SK-N-SH treated with all-trans-retinoic acid at 6 μM for 48 hours (cell line): Measurements from ENCODE around the gene TMC4.

Experiments
- ATAC-seq: fragments of 200-7000 bp; cut with Tn5 transposase; 3 replicates; pipeline ENCODE4 v1.9.1; 2020; ENCODE audit warnings: mild to moderate bottlenecking, moderate library complexity
- BACH2 ChIP-seq: fragments of 250-450 bp; sonication (Bioruptor Pico); IDR thresholded peaks from 2 replicates; pipeline ENCODE4 v1.9.0; 2021; ENCODE audit warnings: mild to moderate bottlenecking, borderline replicate concordance
- CSDC2 ChIP-seq: fragments of 250-450 bp; sonication (Bioruptor Pico); IDR thresholded peaks from 2 replicates; pipeline ENCODE4 v1.5.0; 2020; ENCODE audit warnings: mild to moderate bottlenecking, moderate library complexity
- ESRRG ChIP-seq: fragments of 250-450 bp; sonication (Bioruptor Pico); IDR thresholded peaks from 2 replicates; pipeline ENCODE4 v1.6.1; 2021; ENCODE audit warnings: mild to moderate bottlenecking
- GLIS3 ChIP-seq: fragments of 250-450 bp; sonication (Bioruptor Pico); IDR thresholded peaks from 2 replicates; pipeline ENCODE4 v1.5.0; 2020; ENCODE audit warnings: mild to moderate bottlenecking, moderate library complexity
- ISL1 ChIP-seq: fragments of 250-450 bp; sonication (Bioruptor Pico); IDR thresholded peaks from 2 replicates; pipeline ENCODE4 v2.1.2; 2022; ENCODE audit warnings: mild to moderate bottlenecking, moderate library complexity
- OSR1 ChIP-seq: fragments of 250-450 bp; sonication (Bioruptor Pico); IDR thresholded peaks from 2 replicates; pipeline ENCODE4 v1.8.0; 2022; ENCODE audit warnings: moderate library complexity, mild to moderate bottlenecking, inconsistent platforms
- PPARA ChIP-seq: fragments of 250-450 bp; sonication (Bioruptor Pico); IDR thresholded peaks from 2 replicates; pipeline ENCODE4 v1.5.0; 2020; ENCODE audit warnings: mild to moderate bottlenecking, borderline replicate concordance
- SNAI2 ChIP-seq: fragments of 250-450 bp; sonication (Bioruptor Pico); IDR thresholded peaks from 2 replicates; pipeline ENCODE4 v1.5.0; 2020; ENCODE audit warnings: mild to moderate bottlenecking, moderate library complexity
- ZFP3 ChIP-seq: fragments of 250-450 bp; sonication (Bioruptor Pico); IDR thresholded peaks from 2 replicates; pipeline ENCODE4 v1.5.0; 2020; ENCODE audit warnings: mild to moderate bottlenecking, moderate library complexity
- ZNF565 ChIP-seq: fragments of 450-650 bp; formaldehyde crosslinking; conservative IDR thresholded peaks from 2 replicates; pipeline ENCODE4 v1.5.0; 2020; ENCODE audit warnings: low read depth, mild to moderate bottlenecking, moderate library complexity
- ZNF8 ChIP-seq: fragments of 450-650 bp; formaldehyde crosslinking; IDR thresholded peaks from 2 replicates; pipeline ENCODE4 v1.5.0; 2020; ENCODE audit warnings: mild to moderate bottlenecking, moderate library complexity
- TF ChIP-seq, protein P1 (sequence below): fragments of 250-450 bp; sonication (Bioruptor Pico); IDR thresholded peaks from 2 replicates; pipeline ENCODE4 v1.5.1; 2020; ENCODE audit warnings: low read depth, mild to moderate bottlenecking, moderate library complexity
- TF ChIP-seq, protein P2 (sequence below): fragments of 250-450 bp; sonication (Bioruptor Pico); IDR thresholded peaks from 2 replicates; pipeline ENCODE4 v1.5.1; 2021; ENCODE audit warnings: mild to moderate bottlenecking, moderate library complexity
- TF ChIP-seq, protein P3 (sequence below): fragments of 250-450 bp; sonication (Bioruptor Pico); IDR thresholded peaks from 2 replicates; pipeline ENCODE4 v1.5.0; 2020; ENCODE audit warnings: mild to moderate bottlenecking, moderate library complexity
- TF ChIP-seq, protein P4 (sequence below): fragments of 250-450 bp; sonication (Bioruptor Pico); IDR thresholded peaks from 2 replicates; pipeline ENCODE4 v1.8.0; 2020; ENCODE audit warnings: mild to moderate bottlenecking, moderate library complexity, borderline replicate concordance

Gene TMC4

DNA sequence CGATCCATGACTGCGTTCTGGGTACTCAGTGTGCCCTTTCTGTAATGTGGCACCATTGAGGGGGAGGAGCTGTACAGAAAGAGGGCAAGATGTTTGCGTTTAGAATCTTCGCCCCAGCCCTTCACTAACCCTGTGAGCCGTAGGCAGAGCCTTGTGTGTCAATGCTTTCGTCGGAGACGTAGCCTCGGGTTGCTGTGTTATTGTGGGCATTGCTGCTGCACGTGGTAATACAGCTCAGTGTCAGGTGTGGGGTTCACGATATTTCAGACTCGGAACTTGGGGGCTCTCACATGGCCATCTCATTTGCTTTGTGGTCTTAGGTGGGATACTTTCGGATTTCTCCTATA, 33.8 kb upstream of the TMC4 start:
- no peak for ATAC-seq
- TF ChIP-seq ZNF8 (CRISPR knock-in tag), result no peak
- no peak for TF ChIP-seq BACH2 (CRISPR knock-in tag)
- TF ChIP-seq, protein P1, sequence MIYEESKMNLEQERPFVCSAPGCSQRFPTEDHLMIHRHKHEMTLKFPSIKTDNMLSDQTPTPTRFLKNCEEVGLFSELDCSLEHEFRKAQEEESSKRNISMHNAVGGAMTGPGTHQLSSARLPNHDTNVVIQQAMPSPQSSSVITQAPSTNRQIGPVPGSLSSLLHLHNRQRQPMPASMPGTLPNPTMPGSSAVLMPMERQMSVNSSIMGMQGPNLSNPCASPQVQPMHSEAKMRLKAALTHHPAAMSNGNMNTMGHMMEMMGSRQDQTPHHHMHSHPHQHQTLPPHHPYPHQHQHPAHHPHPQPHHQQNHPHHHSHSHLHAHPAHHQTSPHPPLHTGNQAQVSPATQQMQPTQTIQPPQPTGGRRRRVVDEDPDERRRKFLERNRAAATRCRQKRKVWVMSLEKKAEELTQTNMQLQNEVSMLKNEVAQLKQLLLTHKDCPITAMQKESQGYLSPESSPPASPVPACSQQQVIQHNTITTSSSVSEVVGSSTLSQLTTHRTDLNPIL (CRISPR knock-in tag), result no peak
- TF ChIP-seq, protein P2, sequence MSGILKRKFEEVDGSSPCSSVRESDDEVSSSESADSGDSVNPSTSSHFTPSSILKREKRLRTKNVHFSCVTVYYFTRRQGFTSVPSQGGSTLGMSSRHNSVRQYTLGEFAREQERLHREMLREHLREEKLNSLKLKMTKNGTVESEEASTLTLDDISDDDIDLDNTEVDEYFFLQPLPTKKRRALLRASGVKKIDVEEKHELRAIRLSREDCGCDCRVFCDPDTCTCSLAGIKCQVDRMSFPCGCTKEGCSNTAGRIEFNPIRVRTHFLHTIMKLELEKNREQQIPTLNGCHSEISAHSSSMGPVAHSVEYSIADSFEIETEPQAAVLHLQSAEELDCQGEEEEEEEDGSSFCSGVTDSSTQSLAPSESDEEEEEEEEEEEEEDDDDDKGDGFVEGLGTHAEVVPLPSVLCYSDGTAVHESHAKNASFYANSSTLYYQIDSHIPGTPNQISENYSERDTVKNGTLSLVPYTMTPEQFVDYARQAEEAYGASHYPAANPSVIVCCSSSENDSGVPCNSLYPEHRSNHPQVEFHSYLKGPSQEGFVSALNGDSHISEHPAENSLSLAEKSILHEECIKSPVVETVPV (CRISPR knock-in tag), result no peak

DNA sequence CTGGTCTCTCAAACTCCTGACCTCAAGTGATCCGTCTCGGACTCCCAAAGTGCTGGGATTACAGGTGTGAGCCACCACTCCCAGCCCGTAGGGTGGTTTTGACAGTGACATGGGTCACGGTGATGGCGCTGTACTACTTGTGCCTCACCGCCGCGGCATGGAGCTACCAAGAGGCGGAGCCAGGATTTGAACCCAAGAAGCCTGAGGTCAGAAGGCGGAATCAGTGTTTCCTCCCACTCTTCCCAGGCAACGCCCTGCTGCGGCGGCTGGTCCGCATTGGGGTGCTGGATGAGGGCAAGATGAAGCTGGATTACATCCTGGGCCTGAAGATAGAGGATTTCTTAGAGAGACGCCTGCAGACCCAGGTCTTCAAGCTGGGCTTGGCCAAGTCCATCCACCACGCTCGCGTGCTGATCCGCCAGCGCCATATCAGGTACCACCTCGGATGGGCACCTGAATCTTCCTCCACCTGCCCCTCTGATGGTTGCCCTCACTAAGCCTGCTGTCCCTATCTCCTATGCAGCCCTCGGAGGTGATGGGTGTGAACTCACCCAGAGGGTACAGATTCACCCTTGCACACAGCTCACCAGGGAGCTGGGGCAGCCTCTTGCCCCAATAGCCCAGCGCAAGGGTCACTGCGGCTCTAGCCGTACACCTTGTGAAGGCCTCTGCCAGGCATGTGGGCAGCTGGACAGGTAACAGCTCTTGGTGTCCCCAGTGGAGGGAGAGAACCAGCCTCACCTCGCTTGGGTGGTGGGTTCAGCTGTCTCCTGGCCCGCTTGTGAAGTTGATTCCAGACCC, 33.3 kb upstream of the TMC4 start:
- no peak for ATAC-seq
- TF ChIP-seq OSR1 (CRISPR knock-in tag) (no peak), BACH2 (CRISPR knock-in tag) (no peak)
- TF ChIP-seq, all 23 proteins: peak for 0

DNA sequence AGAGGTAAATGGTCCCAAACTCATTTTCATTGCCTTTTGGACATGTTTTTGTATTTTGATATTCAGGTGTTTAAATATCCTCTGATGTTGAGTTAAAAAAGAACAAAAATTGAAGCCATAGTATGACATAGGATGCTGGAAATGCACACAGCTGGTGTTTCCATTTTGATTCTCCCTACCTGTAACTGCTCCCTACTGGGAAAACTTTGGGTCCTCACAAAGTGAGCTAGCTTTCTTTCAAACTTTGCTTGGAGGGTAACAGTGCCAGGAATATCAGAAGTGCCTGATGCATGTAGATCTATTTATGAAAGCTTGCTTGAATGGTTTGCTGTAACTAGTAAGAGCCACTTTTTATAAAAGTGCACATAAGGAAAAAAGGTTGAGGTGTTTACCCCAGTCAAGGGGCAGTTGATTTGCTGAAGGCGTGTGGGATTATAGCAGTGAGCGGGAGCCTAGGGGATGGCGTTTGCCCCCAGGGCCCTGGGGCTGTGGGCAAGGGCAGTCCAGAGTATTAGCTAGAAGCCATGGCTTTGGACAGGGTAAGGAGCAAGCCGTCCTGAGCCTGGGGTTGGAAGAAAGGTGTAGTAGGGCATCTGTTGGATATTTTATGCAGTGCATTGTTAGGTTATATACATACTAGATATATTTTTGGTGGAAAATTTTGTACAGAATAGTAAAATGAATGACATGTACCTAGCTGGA, 32.0 kb upstream of the TMC4 start:
- TF ChIP-seq, protein P3, sequence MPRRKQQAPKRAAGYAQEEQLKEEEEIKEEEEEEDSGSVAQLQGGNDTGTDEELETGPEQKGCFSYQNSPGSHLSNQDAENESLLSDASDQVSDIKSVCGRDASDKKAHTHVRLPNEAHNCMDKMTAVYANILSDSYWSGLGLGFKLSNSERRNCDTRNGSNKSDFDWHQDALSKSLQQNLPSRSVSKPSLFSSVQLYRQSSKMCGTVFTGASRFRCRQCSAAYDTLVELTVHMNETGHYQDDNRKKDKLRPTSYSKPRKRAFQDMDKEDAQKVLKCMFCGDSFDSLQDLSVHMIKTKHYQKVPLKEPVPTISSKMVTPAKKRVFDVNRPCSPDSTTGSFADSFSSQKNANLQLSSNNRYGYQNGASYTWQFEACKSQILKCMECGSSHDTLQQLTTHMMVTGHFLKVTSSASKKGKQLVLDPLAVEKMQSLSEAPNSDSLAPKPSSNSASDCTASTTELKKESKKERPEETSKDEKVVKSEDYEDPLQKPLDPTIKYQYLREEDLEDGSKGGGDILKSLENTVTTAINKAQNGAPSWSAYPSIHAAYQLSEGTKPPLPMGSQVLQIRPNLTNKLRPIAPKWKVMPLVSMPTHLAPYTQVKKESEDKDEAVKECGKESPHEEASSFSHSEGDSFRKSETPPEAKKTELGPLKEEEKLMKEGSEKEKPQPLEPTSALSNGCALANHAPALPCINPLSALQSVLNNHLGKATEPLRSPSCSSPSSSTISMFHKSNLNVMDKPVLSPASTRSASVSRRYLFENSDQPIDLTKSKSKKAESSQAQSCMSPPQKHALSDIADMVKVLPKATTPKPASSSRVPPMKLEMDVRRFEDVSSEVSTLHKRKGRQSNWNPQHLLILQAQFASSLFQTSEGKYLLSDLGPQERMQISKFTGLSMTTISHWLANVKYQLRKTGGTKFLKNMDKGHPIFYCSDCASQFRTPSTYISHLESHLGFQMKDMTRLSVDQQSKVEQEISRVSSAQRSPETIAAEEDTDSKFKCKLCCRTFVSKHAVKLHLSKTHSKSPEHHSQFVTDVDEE, result no peak
- TF ChIP-seq, protein P4, sequence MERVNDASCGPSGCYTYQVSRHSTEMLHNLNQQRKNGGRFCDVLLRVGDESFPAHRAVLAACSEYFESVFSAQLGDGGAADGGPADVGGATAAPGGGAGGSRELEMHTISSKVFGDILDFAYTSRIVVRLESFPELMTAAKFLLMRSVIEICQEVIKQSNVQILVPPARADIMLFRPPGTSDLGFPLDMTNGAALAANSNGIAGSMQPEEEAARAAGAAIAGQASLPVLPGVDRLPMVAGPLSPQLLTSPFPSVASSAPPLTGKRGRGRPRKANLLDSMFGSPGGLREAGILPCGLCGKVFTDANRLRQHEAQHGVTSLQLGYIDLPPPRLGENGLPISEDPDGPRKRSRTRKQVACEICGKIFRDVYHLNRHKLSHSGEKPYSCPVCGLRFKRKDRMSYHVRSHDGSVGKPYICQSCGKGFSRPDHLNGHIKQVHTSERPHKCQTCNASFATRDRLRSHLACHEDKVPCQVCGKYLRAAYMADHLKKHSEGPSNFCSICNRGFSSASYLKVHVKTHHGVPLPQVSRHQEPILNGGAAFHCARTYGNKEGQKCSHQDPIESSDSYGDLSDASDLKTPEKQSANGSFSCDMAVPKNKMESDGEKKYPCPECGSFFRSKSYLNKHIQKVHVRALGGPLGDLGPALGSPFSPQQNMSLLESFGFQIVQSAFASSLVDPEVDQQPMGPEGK (CRISPR knock-in tag), result no peak
- TF ChIP-seq BACH2 (CRISPR knock-in tag), result no peak
- TF ChIP-seq PPARA, result no peak
- TF ChIP-seq SNAI2 (CRISPR knock-in tag), result no peak
- no peak for TF ChIP-seq ZFP3 (CRISPR knock-in tag)
- TF ChIP-seq ESRRG (CRISPR knock-in tag), result no peak
- no peak for TF ChIP-seq CSDC2 (CRISPR knock-in tag)
- no peak for ATAC-seq

DNA sequence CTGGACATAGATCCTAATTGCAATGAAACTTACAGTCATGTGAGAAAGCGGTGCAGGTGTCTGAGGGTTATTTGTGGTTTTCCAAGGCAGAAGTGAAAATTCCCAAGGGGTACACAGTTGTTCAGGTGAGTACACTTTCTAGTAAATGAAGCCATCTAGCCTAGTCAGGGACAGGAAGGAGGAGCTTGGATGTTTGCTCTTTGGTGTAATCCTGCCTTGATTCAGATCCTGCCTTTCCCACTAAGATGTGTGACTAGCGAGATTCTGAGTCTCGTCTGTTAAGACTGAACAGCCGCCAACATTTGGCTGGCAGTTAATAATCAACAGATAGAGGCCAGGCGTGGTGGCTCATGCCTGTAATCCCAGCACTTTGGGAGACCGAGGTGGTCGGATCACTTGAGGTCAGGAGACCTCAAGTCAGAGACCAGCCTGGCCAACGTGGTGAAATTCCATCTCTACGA, 30.2 kb upstream of the TMC4 start:
- no peak for TF ChIP-seq ZNF8 (CRISPR knock-in tag)
- TF ChIP-seq GLIS3 (CRISPR knock-in tag), result no peak
- no peak for TF ChIP-seq ZNF565
- TF ChIP-seq ISL1 (CRISPR knock-in tag), result no peak
- TF ChIP-seq, protein P4 (CRISPR knock-in tag), result no peak
- TF ChIP-seq, protein P3, result no peak
- TF ChIP-seq BACH2 (CRISPR knock-in tag), result no peak
- TF ChIP-seq, all 23 proteins: peak for 0
- ATAC-seq, result no peak
